Activated CD8-positive, alpha-beta T cell treated with anti-CD3 and anti-CD28 coated beads, Interleukin-2, amount 10 ng/mL, durations not matched to agents 7 days and 5 days (primary cell): ENCODE measurements around the gene TNPO1. TPM values are rescaled to one million over a fixed set of nuclear protein-coding genes. Genes with fewer than 3 reads are reported as not detected.
"Not testable (repeated sequence)": the region's sequence is repeated elsewhere in the genome, so short reads cannot be mapped to it uniquely, and the experiment has no call there.

ENCODE experiments used
- ATAC-seq: fragments of 150-1000 bp; cut with Tn5 transposase; one replicate; pipeline ENCODE4 v1.10.0; 2021; ENCODE audit warnings: moderate library complexity
- CTCF ChIA-PET: fragments of 350-600 bp; sonication (Branson Sonifier 250); formaldehyde crosslinking; loops from one replicate; lab custom pipeline; 2021; ENCODE audit warnings: antibody characterized with exemption; lab: Charles Lee
- POLR2A ChIA-PET: fragments of 350-600 bp; sonication (Branson Sonifier 250); formaldehyde crosslinking; loops from one replicate; lab custom pipeline; 2021; ENCODE audit warnings: antibody characterized with exemption; lab: Charles Lee
- DNase-seq: peaks from one replicate; pipeline ENCODE4 v3.0.0-alpha.2; 2020
- H3K27ac Mint-ChIP-seq: one replicate; pipeline ENCODE4 v1.8.0; 2021; ENCODE audit warnings: mild to moderate bottlenecking, mixed read lengths
- H3K27me3 Mint-ChIP-seq: one replicate; pipeline ENCODE4 v1.8.0; 2021; ENCODE audit warnings: low read depth, mixed read lengths
- H3K36me3 Mint-ChIP-seq: one replicate; pipeline ENCODE4 v1.8.0; 2021; ENCODE audit warnings: low read depth, mixed read lengths
- H3K4me1 Mint-ChIP-seq: one replicate; pipeline ENCODE4 v1.8.0; 2021; ENCODE audit warnings: low read depth, mixed read lengths
- H3K4me3 Mint-ChIP-seq: one replicate; pipeline ENCODE4 v1.8.0; 2021; ENCODE audit warnings: mild to moderate bottlenecking, mixed read lengths
- H3K9me3 Mint-ChIP-seq: one replicate; pipeline ENCODE4 v1.8.0; 2022; ENCODE audit warnings: mixed read lengths; ENCODE audit not compliant: insufficient read depth
- total RNA-seq, 2 experiments: library from RNA; stranded (reverse); gene quantifications; one replicate each; pipeline ENCODE4 v1.2.3, GENCODE V29; 2021

Gene TNPO1
- total RNA-seq, 2 experiments from 2014 or later: 75.9 to 90.2 TPM

GRCh38 chr5:72934953-72935725 is 118.7 kb downstream of the TNPO1 start:
- H3K36me3 Mint-ChIP-seq, H3K4me3 Mint-ChIP-seq, H3K27ac Mint-ChIP-seq, H3K9me3 Mint-ChIP-seq, DNase-seq, H3K4me1 Mint-ChIP-seq, CTCF ChIA-PET, POLR2A ChIA-PET, ATAC-seq: not testable (repeated sequence)
- peaks cover 19% of the 10 kb centered on the region for H3K27me3 Mint-ChIP-seq

- Mint-ChIP-seq H3K4me1 (no peaks in the 10 kb centered on the region), H3K36me3 (no peaks in the 10 kb centered on the region), H3K4me3 (no peak overlapping the region), H3K27me3 (peaks cover 19% of the 10 kb centered on the region), H3K9me3 (no peaks in the 10 kb centered on the region), H3K27ac (no peak overlapping the region)
- DNase-seq (no peak), ATAC-seq (no peak)
- CTCF ChIA-PET: no interaction called here
- POLR2A ChIA-PET: no interaction called here
Observed at GRCh38 chr5:72936893-72937292, 120.4 kb downstream of the TNPO1 start.

- ATAC-seq (no peak), DNase-seq (no peak)
- ChIA-PET POLR2A (no interaction called here), CTCF (no interaction called here)
- H3K27me3 Mint-ChIP-seq: peaks cover 19% of the 10 kb centered on the region
- no peak overlapping the region for H3K27ac Mint-ChIP-seq
- no peaks in the 10 kb centered on the region for H3K9me3 Mint-ChIP-seq
- no peaks in the 10 kb centered on the region for H3K4me1 Mint-ChIP-seq
- H3K36me3 Mint-ChIP-seq: no peaks in the 10 kb centered on the region
- H3K4me3 Mint-ChIP-seq: no peak overlapping the region
Observed at GRCh38 chr5:72937517-72938061, 121.1 kb downstream of the TNPO1 start.

GRCh38 chr5:72938206-72938605 is 121.7 kb downstream of the TNPO1 start:
- Mint-ChIP-seq H3K27ac (no peak overlapping the region), H3K27me3 (peaks cover 19% of the 10 kb centered on the region), H3K36me3 (no peaks in the 10 kb centered on the region), H3K9me3 (no peaks in the 10 kb centered on the region), H3K4me3 (no peak overlapping the region), H3K4me1 (no peaks in the 10 kb centered on the region)
- POLR2A ChIA-PET: no interaction called here
- CTCF ChIA-PET: interaction anchor here (0.6 kb wide), 1 partner anchor 47 kb away, joined by 3 read pairs; no protein-coding TSS in a partner anchor
- ATAC-seq: no peak
- no peak for DNase-seq

GRCh38 chr5:72940082-72940481 is 123.6 kb downstream of the TNPO1 start:
- ChIA-PET POLR2A (no interaction called here), CTCF (no interaction called here)
- Mint-ChIP-seq H3K27ac (no peak overlapping the region), H3K9me3 (no peaks in the 10 kb centered on the region), H3K27me3 (peaks cover 23% of the 10 kb centered on the region), H3K4me1 (no peaks in the 10 kb centered on the region), H3K4me3 (no peak overlapping the region), H3K36me3 (no peaks in the 10 kb centered on the region)
- no peak for DNase-seq
- ATAC-seq: no peak

GRCh38 chr5:72943307-72943706 is 126.8 kb downstream of the TNPO1 start:
- Mint-ChIP-seq H3K27ac (no peak overlapping the region), H3K4me1 (no peaks in the 10 kb centered on the region), H3K4me3 (no peak overlapping the region), H3K36me3 (no peaks in the 10 kb centered on the region), H3K27me3 (peaks cover 24% of the 10 kb centered on the region), H3K9me3 (no peaks in the 10 kb centered on the region)
- DNase-seq: no peak
- ATAC-seq: no peak
- ChIA-PET CTCF (no interaction called here), POLR2A (no interaction called here)

- ATAC-seq (no peak), DNase-seq (no peak)
- no peak overlapping the region for H3K4me3 Mint-ChIP-seq
- H3K27ac Mint-ChIP-seq: no peak overlapping the region
- H3K36me3 Mint-ChIP-seq: no peaks in the 10 kb centered on the region
- H3K4me1 Mint-ChIP-seq: no peaks in the 10 kb centered on the region
- ChIA-PET POLR2A (no interaction called here), CTCF (no interaction called here)
- no peaks in the 10 kb centered on the region for H3K9me3 Mint-ChIP-seq
- H3K27me3 Mint-ChIP-seq: peaks cover 28% of the 10 kb centered on the region
Observed at GRCh38 chr5:72947498-72947897, 131.0 kb downstream of the TNPO1 start.

- no peaks in the 10 kb centered on the region for H3K4me1 Mint-ChIP-seq
- ChIA-PET CTCF (no interaction called here), POLR2A (no interaction called here)
- H3K4me3 Mint-ChIP-seq: no peak overlapping the region
- H3K27me3 Mint-ChIP-seq: peaks cover 35% of the 10 kb centered on the region
- no peak overlapping the region for H3K27ac Mint-ChIP-seq
- ATAC-seq: no peak
- no peaks in the 10 kb centered on the region for H3K36me3 Mint-ChIP-seq
- no peaks in the 10 kb centered on the region for H3K9me3 Mint-ChIP-seq
- DNase-seq: no peak
Observed at GRCh38 chr5:72949481-72949880, 133.0 kb downstream of the TNPO1 start.

GRCh38 chr5:72951671-72952468 is 135.4 kb downstream of the TNPO1 start:
- H3K27me3 Mint-ChIP-seq: peaks cover 41% of the 10 kb centered on the region
- CTCF ChIA-PET: interaction anchor here (1.1 kb wide), 1 partner anchor 134 kb away, joined by 3 read pairs; no protein-coding TSS in a partner anchor
- ATAC-seq (no peak), DNase-seq (no peak)
- no peak overlapping the region for H3K27ac Mint-ChIP-seq
- no peaks in the 10 kb centered on the region for H3K36me3 Mint-ChIP-seq
- peaks cover 16% of the 10 kb centered on the region for H3K4me1 Mint-ChIP-seq
- H3K4me3 Mint-ChIP-seq: no peak overlapping the region
- H3K9me3 Mint-ChIP-seq: no peaks in the 10 kb centered on the region
- POLR2A ChIA-PET: interaction anchor here (0.6 kb wide), 1 partner anchor 183 kb away, joined by 3 read pairs; no protein-coding TSS in a partner anchor

- Mint-ChIP-seq H3K27ac (no peak overlapping the region), H3K4me1 (peaks cover 16% of the 10 kb centered on the region), H3K4me3 (peak overlapping the region; percentile 90), H3K36me3 (no peaks in the 10 kb centered on the region), H3K9me3 (no peaks in the 10 kb centered on the region), H3K27me3 (peaks cover 48% of the 10 kb centered on the region)
- DNase-seq: no peak
- POLR2A ChIA-PET: no interaction called here
- CTCF ChIA-PET: interaction anchor here (0.7 kb wide), 1 partner anchor 219 kb away, joined by 3 read pairs; no protein-coding TSS in a partner anchor
- no peak for ATAC-seq
Observed at GRCh38 chr5:72954389-72954788, 137.9 kb downstream of the TNPO1 start.

- Mint-ChIP-seq H3K27ac (peak overlapping the region; percentile 69), H3K9me3 (no peaks in the 10 kb centered on the region), H3K4me3 (peak overlapping the region; percentile 90), H3K4me1 (peaks cover 16% of the 10 kb centered on the region), H3K36me3 (no peaks in the 10 kb centered on the region), H3K27me3 (peaks cover 50% of the 10 kb centered on the region)
- POLR2A ChIA-PET: no interaction called here
- ATAC-seq (peak; percentile 55), DNase-seq (no peak)
- CTCF ChIA-PET: interaction anchor here (0.7 to 2.1 kb wide), 5 partner anchors 42 to 261 kb away, joined by 3 to 6 read pairs (median 4); no protein-coding TSS in a partner anchor
Observed at GRCh38 chr5:72955143-72955767, 138.8 kb downstream of the TNPO1 start.
